Endothelial cell of hepatic sinusoid (primary cell): ENCODE data around the gene DDIT4.
"Not testable (repeated sequence)": the region's sequence is repeated elsewhere in the genome, so short reads cannot be mapped to it uniquely, and the experiment has no call there.

Experiments used
- in situ Hi-C: cut with HindIII; loops from 2 replicates; pipeline ENCODE4 v1.10.0; 2017; ENCODE audit warnings: low sequenced_read_pairs

The DDIT4 gene

GRCh38 chr10:72285972-72286521 is 12.3 kb downstream of the DDIT4 start:
- in situ Hi-C loops = no loop called here

DNA sequence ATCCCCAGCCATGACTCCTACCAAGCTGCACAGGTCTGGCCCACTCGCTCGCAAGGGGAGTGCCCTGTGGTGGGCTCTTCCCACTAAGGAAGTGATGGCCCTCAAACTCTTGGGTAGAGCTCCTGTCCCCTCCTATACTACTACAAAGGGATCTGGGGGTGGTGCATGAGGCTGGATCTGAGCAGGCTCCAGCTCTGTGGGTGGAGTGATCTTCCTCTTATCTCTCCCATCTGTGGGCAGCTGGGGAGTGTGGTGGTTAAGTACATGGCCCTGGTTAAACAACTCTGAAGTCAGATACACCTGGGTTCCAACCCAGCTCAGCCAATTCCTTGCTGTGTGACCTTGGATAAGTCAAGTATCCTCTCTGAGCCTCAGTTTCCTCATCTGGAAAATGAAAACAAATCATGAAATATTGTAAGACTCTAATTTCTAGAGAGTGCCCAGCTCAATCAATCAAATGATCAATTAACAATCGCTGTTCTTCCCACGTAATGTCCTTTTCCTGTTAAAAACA is 17.4 kb downstream of the DDIT4 start:
- in situ Hi-C loops = no loop called here

DNA sequence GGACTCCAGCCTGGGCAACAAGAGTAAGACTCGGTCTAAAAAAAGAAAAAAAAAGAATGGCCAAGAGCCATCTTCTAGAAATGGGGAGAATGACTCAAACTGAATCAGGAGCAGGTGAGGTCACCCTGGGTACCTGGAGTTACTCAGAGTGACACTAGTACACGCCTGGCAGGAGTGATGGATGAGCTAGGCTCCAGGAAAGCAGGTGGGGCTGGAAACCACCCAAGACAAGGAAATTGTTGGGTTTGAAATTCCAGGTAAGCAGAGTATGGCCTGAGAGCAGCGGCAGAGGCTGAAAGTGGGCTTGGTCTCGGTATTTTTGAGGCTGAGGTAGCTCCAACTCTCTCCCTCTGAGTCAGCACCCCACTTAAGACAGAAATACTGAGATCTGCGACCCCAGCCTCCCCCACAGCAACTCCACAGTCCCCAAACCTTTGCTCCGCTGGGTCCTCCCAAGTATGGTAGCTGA is 18.5 kb downstream of the DDIT4 start:
- in situ Hi-C loops = no loop called here

GRCh38 chr10:72295330-72295910 is 21.7 kb downstream of the DDIT4 start:
- in situ Hi-C loops = no loop called here

- in situ Hi-C loops = not testable (repeated sequence)
Measured at GRCh38 chr10:72296829-72297280, 23.1 kb downstream of the DDIT4 start.

- in situ Hi-C loops = no loop called here
Measured at GRCh38 chr10:72297281-72297804, 23.6 kb downstream of the DDIT4 start.

- in situ Hi-C loops = no loop called here
Measured at GRCh38 chr10:72297805-72298591, 24.3 kb downstream of the DDIT4 start.

- in situ Hi-C loops = no loop called here
Measured at GRCh38 chr10:72298592-72299519, 25.1 kb downstream of the DDIT4 start.

- in situ Hi-C loops = no loop called here
Measured at GRCh38 chr10:72303424-72304128, 29.9 kb downstream of the DDIT4 start.

DNA sequence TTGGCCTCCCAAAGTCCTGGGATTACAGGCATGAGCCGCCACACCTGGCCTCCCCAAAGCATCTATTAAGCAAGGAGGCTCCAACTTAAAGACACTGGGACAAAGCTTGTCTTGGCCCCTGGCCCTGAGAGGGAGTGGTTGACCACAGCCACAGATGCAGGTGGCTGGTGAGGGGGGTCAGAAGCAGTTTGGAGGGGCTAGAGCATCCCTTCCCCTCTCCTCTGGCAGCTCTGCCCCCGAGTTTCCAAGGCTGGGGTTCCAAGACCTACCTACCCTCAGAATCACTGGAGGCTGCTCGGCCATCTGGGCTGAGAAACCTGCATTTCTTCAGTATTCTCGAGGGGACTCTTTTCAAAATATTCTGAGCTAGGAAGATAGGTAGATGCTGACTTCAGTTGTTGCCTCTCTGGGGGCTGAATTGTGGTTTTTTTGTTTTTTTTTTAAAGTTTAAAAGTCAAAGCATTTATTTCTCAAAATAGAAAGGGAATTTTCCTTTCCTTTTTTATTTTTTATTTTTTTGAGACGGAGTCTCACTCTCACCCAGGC is 32.6 kb downstream of the DDIT4 start:
- in situ Hi-C loops = no loop called here

- in situ Hi-C loops = not testable (repeated sequence)
Measured at GRCh38 chr10:72307711-72308110, 34.0 kb downstream of the DDIT4 start.

DNA sequence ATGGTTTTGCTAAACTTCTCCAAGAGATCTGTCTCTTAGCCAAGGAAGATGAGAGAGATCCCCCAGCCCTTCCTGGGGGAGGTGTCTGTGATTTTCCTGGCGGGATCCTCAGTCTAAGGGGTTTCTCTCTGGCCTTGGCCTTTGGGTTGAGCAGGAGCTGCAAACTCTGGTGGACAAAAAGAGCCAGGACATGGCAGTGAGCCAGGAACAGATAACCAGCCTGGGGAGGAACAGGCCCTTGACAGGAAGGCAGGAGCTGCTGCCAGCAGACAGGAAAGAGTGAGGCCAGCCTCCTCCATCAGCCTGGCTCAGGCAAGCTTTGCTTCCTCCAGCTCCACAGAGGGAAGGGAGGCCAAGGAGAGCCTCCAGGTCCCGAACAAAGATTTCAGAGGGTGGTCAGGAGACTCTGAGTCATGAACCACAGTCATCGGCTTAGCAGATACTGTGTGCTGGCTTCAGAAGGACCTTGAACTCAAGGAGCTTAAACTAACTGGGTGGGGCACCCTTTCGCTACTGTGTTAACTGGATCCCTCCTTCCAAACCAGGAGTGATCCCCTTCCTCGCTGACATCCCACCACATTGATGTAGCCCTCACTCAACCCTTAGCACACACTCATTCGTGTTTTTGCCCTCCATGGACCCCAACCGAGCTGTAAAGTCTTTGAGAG is 34.7 kb downstream of the DDIT4 start:
- in situ Hi-C loops = no loop called here

DNA sequence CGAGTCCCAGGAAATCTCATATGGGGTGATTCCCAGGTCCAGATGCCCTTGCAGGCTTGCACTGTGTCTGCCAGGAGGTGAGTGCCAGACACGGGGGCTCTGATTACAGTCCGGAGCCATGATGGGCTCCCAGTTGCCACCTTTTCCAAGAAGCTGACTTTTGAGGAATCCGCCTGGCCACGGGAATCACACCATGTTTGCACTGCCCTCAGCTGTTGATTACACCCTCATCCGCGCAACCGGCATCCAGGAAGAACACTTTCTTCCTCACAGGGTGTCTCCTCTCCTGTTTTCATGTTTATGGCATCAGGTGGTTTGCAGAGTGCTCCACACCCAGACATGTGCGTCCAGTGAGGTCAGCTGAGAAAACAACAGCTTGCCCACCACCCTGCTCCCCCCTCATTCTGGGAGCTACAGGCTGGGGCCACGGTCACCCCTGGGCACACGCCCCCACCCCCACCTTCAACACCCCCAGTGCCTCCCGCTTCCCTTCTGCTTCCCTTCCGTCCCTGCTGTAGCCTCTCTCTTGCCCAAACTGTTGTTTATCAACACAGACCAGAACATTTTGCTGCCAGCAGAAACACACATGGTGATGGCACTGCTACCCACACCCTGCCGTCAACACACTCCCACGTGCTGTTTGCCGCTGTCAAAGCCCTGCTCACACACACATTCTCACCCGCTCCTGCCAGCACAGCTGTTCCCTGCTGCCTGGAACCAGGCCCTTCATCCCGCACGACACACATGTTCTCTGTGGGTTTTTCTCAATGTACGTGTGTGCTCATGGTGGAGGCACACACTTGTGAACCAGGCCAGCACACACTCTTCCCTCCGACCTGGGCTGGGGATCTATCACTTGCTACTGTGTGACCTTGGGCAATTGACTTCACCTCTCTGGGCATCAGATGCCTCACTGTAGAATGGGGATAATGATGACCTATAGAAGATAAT is 35.8 kb downstream of the DDIT4 start:
- in situ Hi-C loops = no loop called here

DNA sequence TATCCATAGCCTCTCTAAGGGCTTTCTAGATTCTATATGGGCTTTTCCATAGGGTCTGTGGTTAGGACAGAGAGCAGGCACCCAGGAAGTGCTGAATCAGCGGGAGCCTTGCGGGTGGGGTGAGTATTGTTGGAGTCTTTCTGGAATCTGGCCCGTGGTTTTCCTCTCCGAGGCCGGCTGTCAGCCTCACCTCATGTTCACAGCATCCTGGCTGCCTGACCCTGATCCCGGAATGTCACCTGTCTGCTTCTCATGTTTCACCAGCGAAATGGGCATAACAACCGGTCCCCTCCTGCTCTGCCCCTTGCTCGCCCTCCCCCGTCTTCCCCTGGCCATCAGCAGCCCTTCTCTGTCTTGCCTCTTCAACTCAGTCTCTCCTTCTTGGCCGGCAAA is 36.5 kb downstream of the DDIT4 start:
- in situ Hi-C loops = no loop called here

- in situ Hi-C loops = no loop called here
Measured at GRCh38 chr10:72310636-72311035, 36.9 kb downstream of the DDIT4 start.

DNA sequence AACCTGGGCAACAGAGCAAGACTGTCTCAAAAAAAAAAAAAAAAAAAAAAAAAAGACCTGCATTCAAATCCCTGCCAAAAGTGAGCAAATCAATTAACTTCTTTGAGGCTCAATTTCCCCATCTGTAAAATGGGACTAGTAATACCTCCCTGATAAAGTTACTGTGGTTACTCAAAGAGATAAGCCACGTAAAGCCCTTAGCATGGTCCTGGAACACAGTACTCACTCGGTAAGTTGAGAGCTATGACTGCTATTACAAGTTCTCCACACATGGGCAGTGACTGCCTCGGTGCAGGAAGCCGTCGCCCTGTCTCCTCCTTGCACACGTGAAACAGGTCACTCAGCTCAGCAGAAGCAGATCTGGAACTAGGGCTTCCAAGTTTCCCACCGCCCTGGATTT is 37.9 kb downstream of the DDIT4 start:
- in situ Hi-C loops = no loop called here

DNA sequence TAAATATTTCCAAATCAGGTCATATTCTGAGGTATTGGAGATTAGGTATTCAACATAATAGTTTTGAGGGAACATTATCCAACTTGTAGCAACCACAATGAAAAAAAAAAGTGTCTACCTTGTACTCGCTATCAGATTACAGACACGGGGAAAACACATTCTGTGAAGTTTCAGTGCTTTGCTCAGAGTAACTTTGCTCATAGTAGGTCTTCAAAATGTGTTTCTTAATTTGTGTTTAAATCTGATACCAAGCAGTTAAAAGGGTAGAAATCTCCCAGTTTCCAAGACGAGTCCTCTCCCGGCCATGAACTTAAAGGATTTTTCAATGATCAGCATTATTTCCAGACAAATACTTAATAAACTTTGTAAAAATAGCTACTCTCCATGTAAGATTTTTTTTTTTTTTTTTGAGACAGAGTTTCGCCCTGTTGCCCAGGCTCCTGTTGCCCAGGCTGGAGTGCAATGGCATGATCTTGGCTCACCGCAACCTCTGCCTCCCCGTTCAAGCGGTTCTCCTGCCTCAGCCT is 39.2 kb downstream of the DDIT4 start:
- in situ Hi-C loops = no loop called here

DNA sequence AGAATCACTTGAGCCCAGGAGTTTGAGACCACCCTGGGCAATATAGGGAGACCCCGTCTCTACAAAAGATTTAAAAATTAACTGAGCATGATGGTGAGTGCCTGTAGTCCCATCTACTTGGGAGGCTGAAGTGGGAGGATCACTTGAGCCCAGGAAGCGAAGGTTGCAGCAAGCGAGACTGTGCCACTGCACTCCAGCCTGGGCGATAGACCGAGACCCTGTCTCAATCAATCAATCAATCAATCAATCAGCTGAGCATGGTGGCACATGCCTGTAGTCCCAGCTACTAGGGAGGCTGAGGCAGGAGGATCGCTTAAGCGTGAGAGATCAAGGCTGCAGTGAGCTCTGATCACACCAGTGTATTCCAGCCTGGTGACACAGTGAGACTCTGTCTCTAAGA is 40.5 kb downstream of the DDIT4 start:
- in situ Hi-C loops = no loop called here
